MCF 10A (cell line): ENCODE measurements around the gene COL20A1. TPM values are rescaled to one million over a fixed set of nuclear protein-coding genes. Genes with fewer than 3 reads are reported as not detected.

ENCODE experiments used
- BruUV-seq: library from RNA; stranded (reverse); fragments of 400-500 nt; replicated peaks from 2 replicates; lab custom pipeline; 2021; lab: Mats Ljungman, UMichigan
- CTCF ChIA-PET: fragments of 300-600 bp; sonication (Branson Sonifier 250); formaldehyde crosslinking; extraction: SDS; loops from one replicate; lab custom pipeline; 2021; ENCODE audit warnings: antibody characterized with exemption, inconsistent platforms; lab: Yijun Ruan, JAX
- POLR2A ChIA-PET: fragments of 300-600, 350-650 bp; sonication (Branson Sonifier 250); formaldehyde crosslinking; extraction: SDS; loops from one replicate; lab custom pipeline; 2020; ENCODE audit warnings: antibody characterized with exemption, inconsistent platforms; lab: Yijun Ruan, JAX
- DNase-seq: peaks from one replicate; pipeline ENCODE4 v3.0.0-alpha.2; 2018; ENCODE audit not compliant: unreplicated experiment
- H3K27ac Mint-ChIP-seq: one replicate; pipeline ENCODE4 v1.8.0; 2022; ENCODE audit warnings: mild to moderate bottlenecking, low read depth, mixed read lengths; ENCODE audit not compliant: unreplicated experiment
- H3K27me3 Mint-ChIP-seq: one replicate; pipeline ENCODE4 v1.8.0; 2022; ENCODE audit warnings: mixed read lengths; ENCODE audit not compliant: insufficient read depth, unreplicated experiment
- H3K36me3 Mint-ChIP-seq: one replicate; pipeline ENCODE4 v1.8.0; 2022; ENCODE audit warnings: mild to moderate bottlenecking, moderate library complexity, mixed read lengths; ENCODE audit not compliant: insufficient read depth, unreplicated experiment
- H3K4me1 Mint-ChIP-seq: one replicate; pipeline ENCODE4 v1.8.0; 2022; ENCODE audit warnings: mixed read lengths; ENCODE audit not compliant: insufficient read depth, unreplicated experiment
- H3K4me3 Mint-ChIP-seq: one replicate; pipeline ENCODE4 v1.8.0; 2022; ENCODE audit warnings: mild to moderate bottlenecking, moderate library complexity, mixed read lengths; ENCODE audit not compliant: unreplicated experiment
- H3K9me3 Mint-ChIP-seq: one replicate; pipeline ENCODE4 v1.8.0; 2022; ENCODE audit warnings: mixed read lengths; ENCODE audit not compliant: unreplicated experiment
- CTCF ChIP-seq: fragments of 200-600 bp; IDR thresholded peaks from one replicate; pipeline ENCODE4 v1.8.0; 2022; ENCODE audit warnings: antibody characterized with exemption, mild to moderate bottlenecking; ENCODE audit not compliant: unreplicated experiment
- intact Hi-C: fragments of 100-400 bp; cut with micrococcal nuclease; formaldehyde crosslinking; loops from 2 replicates; pipeline ENCODE4 v1.14.1; 2022
- total RNA-seq: library from RNA; stranded (reverse); gene quantifications from 2 replicates; pipeline ENCODE4 v1.2.3, GENCODE V29; 2022

COL20A1 gene
- total RNA-seq, 1 experiment from 2014 or later = 0.14 TPM

GRCh38 chr20:63345328-63346100, 52.5 kb downstream of the COL20A1 start:
- POLR2A ChIA-PET = no interaction called here
- Mint-ChIP-seq H3K9me3 (peaks cover 12% of the 10 kb centered on the region), H3K27me3 (peaks cover 16% of the 10 kb centered on the region), H3K4me3 (no peak overlapping the region), H3K4me1 (no peaks in the 10 kb centered on the region), H3K27ac (no peak overlapping the region), H3K36me3 (no peaks in the 10 kb centered on the region)
- CTCF ChIA-PET = interaction anchor here (0.6 kb wide), 1 partner anchor 161 kb away, joined by 3 read pairs; no protein-coding TSS in a partner anchor
- BruUV-seq = no TSS peak
- TF ChIP-seq CTCF = no peak
- intact Hi-C loops = no loop called here
- DNase-seq = no peak

DNA sequence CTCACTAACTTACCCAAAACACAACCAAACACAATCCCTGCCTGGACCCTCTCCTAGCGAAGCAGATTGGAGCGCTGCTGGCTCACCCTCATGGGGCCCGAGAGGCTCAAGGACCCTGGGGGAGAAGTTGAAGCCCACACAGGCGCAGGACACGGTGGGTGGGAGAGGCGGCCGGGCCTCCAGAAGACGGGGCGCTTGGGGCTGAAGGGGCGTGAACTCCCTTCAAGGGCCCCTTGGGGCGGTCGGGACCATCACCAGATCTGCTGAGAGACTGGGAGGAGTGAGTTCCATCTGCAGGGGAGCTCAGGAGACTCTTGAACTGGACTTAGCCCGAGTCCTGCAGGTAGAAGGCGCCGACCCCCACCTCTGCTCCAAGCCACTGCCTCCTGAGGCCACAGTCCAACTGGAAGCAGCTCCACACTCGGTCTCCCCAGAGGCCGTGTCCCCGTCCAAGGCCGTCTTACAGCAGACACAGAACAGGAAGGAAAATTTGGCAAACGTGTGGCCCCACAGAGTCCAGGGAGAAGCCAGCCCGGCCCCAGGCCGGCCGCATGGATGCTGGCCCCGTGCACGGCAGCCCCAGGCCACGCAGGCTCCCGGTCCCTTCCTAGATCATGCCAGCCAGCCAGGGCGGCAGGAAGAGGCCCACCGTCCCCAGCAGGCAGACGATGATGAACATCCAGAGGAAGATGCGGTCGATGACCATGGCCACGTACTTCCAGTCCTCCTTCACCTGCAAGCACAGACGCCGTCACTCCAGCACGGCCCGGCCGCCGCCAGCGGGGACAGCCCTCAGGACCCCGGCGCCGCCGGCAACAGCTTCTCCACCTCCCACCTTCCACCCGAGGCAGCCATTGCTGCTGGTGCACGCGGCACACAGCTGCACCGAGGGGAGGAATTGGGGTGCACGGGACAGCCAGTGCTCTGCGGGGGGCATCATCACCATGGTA, 53.4 kb downstream of the COL20A1 start:
- POLR2A ChIA-PET = no interaction called here
- TF ChIP-seq CTCF = no peak
- intact Hi-C loops = no loop called here
- BruUV-seq = no TSS peak
- H3K27ac Mint-ChIP-seq = no peak overlapping the region
- no peaks in the 10 kb centered on the region for H3K36me3 Mint-ChIP-seq
- DNase-seq = no peak
- CTCF ChIA-PET = interaction anchor here (0.6 kb wide), 2 partner anchors 66 to 162 kb away, joined by 3 read pairs; no protein-coding TSS in a partner anchor
- no peak overlapping the region for H3K4me3 Mint-ChIP-seq
- H3K9me3 Mint-ChIP-seq = peaks cover 13% of the 10 kb centered on the region
- peaks cover 12% of the 10 kb centered on the region for H3K27me3 Mint-ChIP-seq
- H3K4me1 Mint-ChIP-seq = no peaks in the 10 kb centered on the region

GRCh38 chr20:63347081-63347741, 54.2 kb downstream of the COL20A1 start:
- Mint-ChIP-seq H3K27ac (no peak overlapping the region), H3K27me3 (peaks cover 4% of the 10 kb centered on the region), H3K4me1 (no peaks in the 10 kb centered on the region), H3K4me3 (no peak overlapping the region), H3K9me3 (peaks cover 8% of the 10 kb centered on the region), H3K36me3 (no peaks in the 10 kb centered on the region)
- ChIA-PET POLR2A (no interaction called here), CTCF (interaction anchor here (0.6 kb wide), 1 partner anchor 66 kb away, joined by 3 read pairs; no protein-coding TSS in a partner anchor)
- no peak for DNase-seq
- TF ChIP-seq CTCF = no peak
- intact Hi-C loops = no loop called here
- no TSS peak for BruUV-seq
